K562 (cell line): ENCODE data around the gene ELF3. TPM values are rescaled to one million over a fixed set of nuclear protein-coding genes. Genes with fewer than 3 reads are reported as not detected.

Source experiments
- ATF6 ChIP-seq: sonication (generic); formaldehyde crosslinking; IDR thresholded peaks from 2 replicates; pipeline ENCODE4 v1.4.0; 2020; ENCODE audit warnings: mild to moderate bottlenecking, missing genetic modification reagents
- BRD4 ChIP-seq: fragments of 200-600 bp; sonication (generic); IDR thresholded peaks from 2 replicates; pipeline ENCODE4 v1.6.1; 2017; ENCODE audit warnings: inconsistent platforms
- CREM ChIP-seq: IDR thresholded peaks from 2 replicates; pipeline ENCODE4 v1.6.1; 2014; ENCODE audit warnings: antibody characterized with exemption, low read depth
- DMBX1 ChIP-seq: fragments of 250-450 bp; sonication (Bioruptor Pico); IDR thresholded peaks from 2 replicates; pipeline ENCODE4 v1.8.0; 2022; ENCODE audit warnings: inconsistent platforms, mild to moderate bottlenecking, moderate library complexity, borderline replicate concordance
- ETV5 ChIP-seq: sonication (generic); formaldehyde crosslinking; IDR thresholded peaks from 2 replicates; pipeline ENCODE4 v1.4.0; 2020; ENCODE audit warnings: low read depth, mild to moderate bottlenecking, missing genetic modification reagents
- FOXP1 ChIP-seq: sonication (generic); formaldehyde crosslinking; IDR thresholded peaks from 2 replicates; pipeline ENCODE4 v1.8.0; 2022; ENCODE audit warnings: mild to moderate bottlenecking, missing genetic modification reagents
- GATAD2A ChIP-seq: fragments of 450-650 bp; IDR thresholded peaks from 2 replicates; pipeline ENCODE4 v1.6.1; 2017
- GATAD2B ChIP-seq: fragments of 450-650 bp; IDR thresholded peaks from 2 replicates; pipeline ENCODE4 v1.6.1; 2017; ENCODE audit warnings: mild to moderate bottlenecking, borderline replicate concordance
- HES1 ChIP-seq: fragments of 450-650 bp; IDR thresholded peaks from 2 replicates; pipeline ENCODE4 v1.6.1; 2016; ENCODE audit warnings: low read depth, mild to moderate bottlenecking, moderate library complexity
- IRF1 ChIP-seq: sonication (generic); formaldehyde crosslinking; IDR thresholded peaks from 2 replicates; pipeline ENCODE4 v1.8.0; 2022; ENCODE audit warnings: missing genetic modification reagents, mild to moderate bottlenecking, borderline replicate concordance
- MBD2 ChIP-seq: sonication (generic); IDR thresholded peaks from 2 replicates; pipeline ENCODE4 v1.6.1; 2016; ENCODE audit warnings: low read depth, borderline replicate concordance
- MXI1 ChIP-seq: IDR thresholded peaks from 2 replicates; pipeline ENCODE4 v1.6.1; 2011; ENCODE audit warnings: low read depth, mild to moderate bottlenecking, improper control_type of control experiment, low read length
- NCOR1 ChIP-seq: fragments of 450-650 bp; IDR thresholded peaks from 2 replicates; pipeline ENCODE4 v1.6.1; 2016; ENCODE audit warnings: mild to moderate bottlenecking, moderate library complexity
- OTX1 ChIP-seq: fragments of 450-650 bp; formaldehyde crosslinking; IDR thresholded peaks from 2 replicates; pipeline ENCODE4 v1.4.0; 2022; ENCODE audit warnings: mild to moderate bottlenecking
- PML ChIP-seq: IDR thresholded peaks from 2 replicates; pipeline ENCODE4 v1.6.1; 2012; ENCODE audit warnings: low read length, inconsistent platforms
- SRF ChIP-seq, 2 experiments: fragments of 250-450, 450-650 bp in 1 of 2; sonication (Bioruptor Pico) in 1 of 2; sonication (generic) in 1 of 2; formaldehyde crosslinking; IDR thresholded peaks; 2 replicates each; pipeline versions ENCODE4 v1.5.0 to v1.5.1; 2020 to 2022; ENCODE audit warnings: mild to moderate bottlenecking in 1 of 2, missing genetic modification reagents in 1 of 2
- STAT5B ChIP-seq: fragments of 250-450 bp; sonication (Bioruptor Pico); IDR thresholded peaks from 2 replicates; pipeline ENCODE4 v1.8.0; 2021; ENCODE audit warnings: mild to moderate bottlenecking, inconsistent platforms
- ZNF143 ChIP-seq: sonication (generic); formaldehyde crosslinking; IDR thresholded peaks from 2 replicates; pipeline ENCODE4 v1.9.0; 2022; ENCODE audit warnings: mild to moderate bottlenecking, missing genetic modification reagents
- ZNF77 ChIP-seq: fragments of 250-450 bp; sonication (Bioruptor Pico); IDR thresholded peaks from 2 replicates; pipeline ENCODE4 v1.5.0; 2020
- polyA plus RNA-seq, 8 experiments: library from polyadenylated mRNA; depleted of rRNA in 4 of 8; stranded (reverse) in 5 of 8; unstranded in 3 of 8; fragments of >200 nt; fragmentation: Nextera tagmentation in 2 of 8; fragmentation: Illumina TruSeq in 1 of 8; extraction: Ambion mirVana in 2 of 8; extraction: Trizol in 1 of 8; gene quantifications; 2 replicates each; pipeline versions ENCODE4 v1.2.1 to v1.2.3, GENCODE V29; 2011 to 2014; ENCODE audit warnings: inconsistent platforms in 1 of 8, missing spikeins in 1 of 8
- total RNA-seq, 7 experiments: library from RNA; depleted of rRNA in 6 of 7; stranded (reverse); fragments of >200 nt in 6 of 7; fragmentation: Illumina TruSeq in 2 of 7; extraction: Trizol in 2 of 7; gene quantifications; 2 replicates each; pipeline versions ENCODE4 v1.2.1 to v1.2.3, GENCODE V29; 2011 to 2021; ENCODE audit warnings: low replicate concordance in 1 of 7
- TF ChIP-seq, protein P1 (sequence below): fragments of 450-650 bp; IDR thresholded peaks from 2 replicates; pipeline ENCODE4 v1.7.1; 2018; ENCODE audit warnings: mild to moderate bottlenecking, low read depth; ENCODE audit not compliant: partially characterized antibody

The ELF3 gene
- total and polyA plus RNA-seq, 9 of the 15 experiments (the other 6 are each of a cell fraction or from before 2014, with no cell fraction given): 0.03 to 1.2 (median 0.07) TPM; not detected in 4

DNA sequence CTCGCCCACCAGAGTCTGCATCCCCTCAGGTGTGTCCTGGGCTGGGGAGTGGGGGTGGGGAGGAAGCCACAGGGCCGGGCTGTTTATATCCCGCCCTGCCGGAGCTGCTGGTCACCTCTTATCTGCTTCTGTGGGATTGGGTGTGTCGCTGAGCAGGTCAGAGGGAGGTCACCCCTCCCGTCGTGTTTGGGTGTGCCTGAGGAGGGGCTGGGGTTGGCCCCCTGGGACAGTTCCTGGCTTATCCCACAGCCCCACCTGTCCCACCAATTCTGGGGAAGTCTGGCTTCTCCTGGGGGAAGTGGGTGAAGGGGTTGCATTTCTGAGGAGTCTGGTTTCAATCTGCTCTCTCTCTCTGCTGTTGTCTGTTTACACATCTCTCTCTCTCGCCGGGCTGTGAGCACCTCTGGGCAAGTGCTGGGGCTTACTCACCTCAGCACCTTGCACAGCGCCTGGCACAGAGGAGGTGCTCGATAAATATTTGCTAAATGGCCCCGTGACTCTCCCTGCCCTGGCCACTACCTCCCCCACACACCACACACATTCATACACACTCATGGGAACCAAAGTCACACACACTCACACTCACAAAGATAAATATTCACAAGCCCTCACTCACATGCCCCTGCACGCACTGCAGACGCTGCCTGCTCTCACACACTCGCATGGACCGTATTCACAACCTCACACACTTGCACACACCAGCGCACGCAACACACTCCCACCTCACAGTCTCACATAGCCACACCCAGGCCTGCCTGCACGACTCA, 8.3 kb downstream of the ELF3 start (continued):
- TF ChIP-seq IRF1 (no peak), GATAD2B (no peak), BRD4 (no peak), CREM (peak; percentile 85), PML (peak; percentile 25; the same call in 1 of the 2 replicates), ZNF143 (CRISPR knock-in tag) (peak; percentile 9; the same call in 1 of the 2 replicates), HES1 (peak; percentile 73; the same call in 1 of the 2 replicates), ETV5 (peak; percentile 26; the same call in 1 of the 2 replicates), STAT5B (no peak), MBD2 (peak; percentile 74; the same call in 1 of the 2 replicates), ATF6 (no peak), NCOR1 (peak; percentile 91), OTX1 (CRISPR knock-in tag) (no peak), ZNF77 (no peak), DMBX1 (CRISPR knock-in tag) (no peak), GATAD2A (peak; percentile 91), SRF (CRISPR knock-in tag; IDR thresholded peaks at IDR 0.05) (peak in 1 of 2 experiments; percentile 20; a peak in 1 of 4 replicates), MXI1 (no peak), FOXP1 (CRISPR knock-in tag) (0 out of 2 replicates have a peak, but pooled peaks have one; percentile 42)
- TF ChIP-seq, protein P1, sequence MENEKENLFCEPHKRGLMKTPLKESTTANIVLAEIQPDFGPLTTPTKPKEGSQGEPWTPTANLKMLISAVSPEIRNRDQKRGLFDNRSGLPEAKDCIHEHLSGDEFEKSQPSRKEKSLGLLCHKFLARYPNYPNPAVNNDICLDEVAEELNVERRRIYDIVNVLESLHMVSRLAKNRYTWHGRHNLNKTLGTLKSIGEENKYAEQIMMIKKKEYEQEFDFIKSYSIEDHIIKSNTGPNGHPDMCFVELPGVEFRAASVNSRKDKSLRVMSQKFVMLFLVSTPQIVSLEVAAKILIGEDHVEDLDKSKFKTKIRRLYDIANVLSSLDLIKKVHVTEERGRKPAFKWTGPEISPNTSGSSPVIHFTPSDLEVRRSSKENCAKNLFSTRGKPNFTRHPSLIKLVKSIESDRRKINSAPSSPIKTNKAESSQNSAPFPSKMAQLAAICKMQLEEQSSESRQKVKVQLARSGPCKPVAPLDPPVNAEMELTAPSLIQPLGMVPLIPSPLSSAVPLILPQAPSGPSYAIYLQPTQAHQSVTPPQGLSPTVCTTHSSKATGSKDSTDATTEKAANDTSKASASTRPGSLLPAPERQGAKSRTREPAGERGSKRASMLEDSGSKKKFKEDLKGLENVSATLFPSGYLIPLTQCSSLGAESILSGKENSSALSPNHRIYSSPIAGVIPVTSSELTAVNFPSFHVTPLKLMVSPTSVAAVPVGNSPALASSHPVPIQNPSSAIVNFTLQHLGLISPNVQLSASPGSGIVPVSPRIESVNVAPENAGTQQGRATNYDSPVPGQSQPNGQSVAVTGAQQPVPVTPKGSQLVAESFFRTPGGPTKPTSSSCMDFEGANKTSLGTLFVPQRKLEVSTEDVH: no peak
